Aorta (tissue), 5 donors: ENCODE results near the gene PLA2G3. TPM values are rescaled to one million over a fixed set of nuclear protein-coding genes. Genes with fewer than 3 reads are reported as not detected.

Source experiments
- ATAC-seq: fragments of 200-7000 bp; cut with Tn5 transposase; one replicate; pipeline ENCODE4 v1.9.1; 2022; ENCODE audit warnings: moderate library complexity; ENCODE audit not compliant: low FRiP score
- DNase-seq, 2 donors: peaks; one replicate each; pipeline ENCODE4 v3.0.0-alpha.2; 2020
- H3K27ac ChIP-seq, 2 donors: one replicate each; pipeline ENCODE4 v1.5.1; 2013; ENCODE audit warnings: low read length in 2 of 2, mild to moderate bottlenecking in 2 of 2, moderate library complexity in 2 of 2, control low read depth in 1 of 2, inconsistent platforms in 1 of 2, low read depth in 1 of 2
- H3K27me3 ChIP-seq, 2 donors: one replicate each; pipeline ENCODE4 v1.6.1; 2013; ENCODE audit warnings: control low read depth in 1 of 2, low read length in 1 of 2, mild to moderate bottlenecking in 1 of 2, moderate library complexity in 1 of 2; ENCODE audit not compliant: insufficient read depth in 2 of 2, control insufficient read depth in 1 of 2
- H3K36me3 ChIP-seq, 2 donors: one replicate each; pipeline ENCODE4 v1.6.1; 2013; ENCODE audit warnings: control low read depth in 1 of 2, low read length in 1 of 2, mild to moderate bottlenecking in 1 of 2; ENCODE audit not compliant: insufficient read depth in 2 of 2, control insufficient read depth in 1 of 2
- H3K4me1 ChIP-seq, 2 donors: one replicate each; pipeline ENCODE4 v1.6.1; 2013; ENCODE audit warnings: low read length in 2 of 2, control low read depth in 1 of 2, mild to moderate bottlenecking in 1 of 2, moderate library complexity in 1 of 2; ENCODE audit not compliant: insufficient read depth in 2 of 2, control insufficient read depth in 1 of 2
- H3K4me3 ChIP-seq, 2 donors: one replicate each; pipeline ENCODE4 v1.5.1; 2013; ENCODE audit warnings: low read length in 2 of 2, control low read depth in 1 of 2, mild to moderate bottlenecking in 1 of 2
- H3K9me3 ChIP-seq: one replicate; pipeline ENCODE4 v1.6.1; 2013; ENCODE audit warnings: mild to moderate bottlenecking, low read length; ENCODE audit not compliant: control insufficient read depth
- WGBS, 2 donors: extraction: QIAGEN DNeasy Blood & Tissue Kit; methylation state at CpG; one replicate each; pipeline ENCODE4 v1.1.7; 2013; 5-methylcytosine and 5-hydroxymethylcytosine counted together
- intact Hi-C, 2 donors: fragments of 100-400 bp; cut with DNase I; formaldehyde crosslinking; loops; one replicate each; pipeline versions ENCODE4 v1.14.2 to v1.15.0; 2022
- polyA plus RNA-seq, 2 donors: library from polyadenylated mRNA; stranded (reverse); fragments of 200-250 nt; gene quantifications; one replicate each; pipeline ENCODE4 v1.2.3, GENCODE V29; 2013
- total RNA-seq, 2 donors: library from RNA; stranded (reverse); fragmentation: NEBNext Ultra II Directional; extraction: Animal tissue kit (Norgen Biotek cat#: 25700); gene quantifications; one replicate each; pipeline ENCODE4 v1.2.1, GENCODE V29; 2021
- donor health status: healthy with polysubstance abuse.
- donor health status: Bipolar disorder and iron deficiency.
- donor health status: DM: no; HTN: no; CAD: no.
- donor health status: DM: no; HTN: no; CAD: no.
- donor health status: DM: yes; HTN: yes; CAD: no.

Gene PLA2G3
- total and polyA plus RNA-seq, 4 donors = 0.33 TPM; not detected in 3

- H3K9me3 ChIP-seq = no peaks in the 10 kb centered on the region
- no peaks in the 10 kb centered on the region for H3K4me1 ChIP-seq
- no peak overlapping the region for H3K4me3 ChIP-seq
- 84 to 90% methylated on average over 4 of the region's 4 CpGs for WGBS, 2 donors
- H3K27me3 ChIP-seq = no peaks in the 10 kb centered on the region
- intact Hi-C loops = no loop called here
- no peaks in the 10 kb centered on the region for H3K36me3 ChIP-seq
- DNase-seq (no peak), ATAC-seq (no peak)
- H3K27ac ChIP-seq = no peak overlapping the region
These were observed 5.6 kb downstream of the PLA2G3 start for GRCh38 chr22:31134688-31135087.

GRCh38 chr22:31133911-31134310 is 6.4 kb downstream of the PLA2G3 start:
- H3K27me3 ChIP-seq = no peaks in the 10 kb centered on the region
- DNase-seq (peak in 1 of 2 donors; percentile 75), ATAC-seq (no peak)
- no peaks in the 10 kb centered on the region for H3K9me3 ChIP-seq
- 95 to 96% methylated on average over 19 of the region's 19 CpGs for WGBS, 2 donors
- H3K4me1 ChIP-seq = no peaks in the 10 kb centered on the region
- intact Hi-C loops = no loop called here
- H3K36me3 ChIP-seq = no peaks in the 10 kb centered on the region
- H3K4me3 ChIP-seq = no peak overlapping the region
- H3K27ac ChIP-seq = no peak overlapping the region

DNA sequence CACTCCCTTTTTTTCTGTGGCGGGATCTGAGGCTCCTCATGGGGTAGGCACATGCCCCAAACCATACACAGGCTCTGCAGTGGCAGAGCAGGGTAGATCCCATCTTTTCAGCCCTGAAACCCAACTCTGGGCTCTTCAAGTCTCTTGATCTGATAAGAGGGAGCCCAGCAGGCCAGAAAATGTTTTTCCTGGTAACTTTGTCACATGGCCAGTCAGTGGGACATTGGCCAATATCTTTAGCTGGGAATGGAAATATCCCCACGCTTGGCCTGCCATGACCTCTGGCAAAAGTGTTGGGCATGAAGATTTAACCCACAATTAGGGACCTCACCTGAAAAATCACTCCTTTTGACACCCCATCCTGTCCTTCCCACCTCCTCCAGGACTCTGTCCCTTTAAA is 9.4 kb downstream of the PLA2G3 start:
- no peak for DNase-seq

GRCh38 chr22:31128156-31128555 is 12.2 kb downstream of the PLA2G3 start:
- Histone ChIP-seq H3K9me3 (no peaks in the 10 kb centered on the region), H3K27ac (no peak overlapping the region), H3K27me3 (no peaks in the 10 kb centered on the region), H3K36me3 (no peaks in the 10 kb centered on the region), H3K4me1 (no peaks in the 10 kb centered on the region), H3K4me3 (no peak overlapping the region)
- intact Hi-C loops = no loop called here
- DNase-seq (no peak), ATAC-seq (no peak)
- WGBS, 2 donors = 96 to 97% methylated on average over 7 of the region's 7 CpGs

More for the DNA sequence above, 9.4 kb downstream of the PLA2G3 start:
- no peak overlapping the region for H3K27ac ChIP-seq
- H3K27me3 ChIP-seq = no peaks in the 10 kb centered on the region
- 91 to 92% methylated on average over 2 of the region's 2 CpGs for WGBS, 2 donors
- no peaks in the 10 kb centered on the region for H3K4me1 ChIP-seq
- intact Hi-C loops = no loop called here
- H3K9me3 ChIP-seq = no peaks in the 10 kb centered on the region
- ATAC-seq = no peak
- no peaks in the 10 kb centered on the region for H3K36me3 ChIP-seq
- H3K4me3 ChIP-seq = no peak overlapping the region

- intact Hi-C loops = no loop called here
- ATAC-seq (no peak), DNase-seq (no peak)
- H3K4me3 ChIP-seq = no peak overlapping the region
- 82 to 85% methylated on average over 19 of the region's 19 CpGs for WGBS, 2 donors
- H3K9me3 ChIP-seq = no peaks in the 10 kb centered on the region
- H3K4me1 ChIP-seq = no peaks in the 10 kb centered on the region
- H3K27me3 ChIP-seq = no peaks in the 10 kb centered on the region
- H3K27ac ChIP-seq = no peak overlapping the region
- no peaks in the 10 kb centered on the region for H3K36me3 ChIP-seq
These were observed 13.0 kb downstream of the PLA2G3 start for GRCh38 chr22:31127181-31127772.

GRCh38 chr22:31126869-31127175 is 13.5 kb downstream of the PLA2G3 start:
- no peaks in the 10 kb centered on the region for H3K4me1 ChIP-seq
- H3K27ac ChIP-seq = no peak overlapping the region
- H3K9me3 ChIP-seq = no peaks in the 10 kb centered on the region
- DNase-seq (no peak), ATAC-seq (no peak)
- intact Hi-C loops = no loop called here
- H3K27me3 ChIP-seq = no peaks in the 10 kb centered on the region
- WGBS, 2 donors = 91 to 92% methylated on average over 13 of the region's 13 CpGs
- no peaks in the 10 kb centered on the region for H3K36me3 ChIP-seq
- no peak overlapping the region for H3K4me3 ChIP-seq

DNA sequence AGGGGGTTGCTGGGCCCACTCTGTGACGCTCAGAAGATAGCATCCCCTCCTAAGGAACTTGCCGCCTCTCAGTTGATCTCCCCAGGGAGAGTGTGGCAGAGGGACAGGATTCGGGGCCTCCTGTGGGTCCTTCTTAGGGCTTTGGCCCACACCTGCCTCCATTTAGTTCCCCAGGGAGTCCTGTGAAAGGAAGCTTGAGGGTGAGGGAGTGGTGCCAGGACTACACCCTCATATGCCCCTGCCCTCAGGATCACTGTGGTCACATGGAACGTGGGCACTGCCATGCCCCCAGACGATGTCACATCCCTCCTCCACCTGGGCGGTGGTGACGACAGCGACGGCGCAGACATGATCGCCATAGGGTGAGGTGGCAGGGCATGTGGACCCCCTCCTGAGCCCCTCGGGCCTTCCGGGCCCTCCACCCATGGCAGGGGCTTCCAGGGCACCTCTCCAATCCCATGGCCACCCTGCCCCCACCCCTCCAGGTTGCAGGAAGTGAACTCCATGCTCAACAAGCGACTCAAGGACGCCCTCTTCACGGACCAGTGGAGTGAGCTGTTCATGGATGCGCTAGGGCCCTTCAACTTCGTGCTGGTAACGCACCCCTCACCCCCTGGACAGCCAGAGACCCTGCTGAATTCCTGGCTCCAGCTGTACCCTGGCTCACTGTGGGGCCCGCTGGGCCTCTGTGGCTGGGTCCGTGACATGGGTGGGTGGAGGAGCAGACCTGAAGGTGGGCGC is 14.0 kb downstream of the PLA2G3 start:
- intact Hi-C loops = no loop called here

GRCh38 chr22:31125521-31126117 is 14.7 kb downstream of the PLA2G3 start:
- Histone ChIP-seq H3K4me1 (no peaks in the 10 kb centered on the region), H3K4me3 (no peak overlapping the region), H3K27ac (no peak overlapping the region), H3K36me3 (no peaks in the 10 kb centered on the region), H3K27me3 (no peaks in the 10 kb centered on the region), H3K9me3 (no peaks in the 10 kb centered on the region)
- ATAC-seq (no peak), DNase-seq (peak in 1 of 2 donors; percentile 63)
- 85 to 88% methylated on average over 12 of the region's 12 CpGs for whole genome bisulfite sequencing, 2 donors
- intact Hi-C loops = no loop called here

More for the DNA sequence above, 14.0 kb downstream of the PLA2G3 start:
- WGBS, 2 donors = 91 to 93% methylated on average over 22 of the region's 22 CpGs
- H3K4me1 ChIP-seq = no peaks in the 10 kb centered on the region
- no peak overlapping the region for H3K27ac ChIP-seq
- no peaks in the 10 kb centered on the region for H3K9me3 ChIP-seq
- H3K4me3 ChIP-seq = no peak overlapping the region
- DNase-seq = peak in 1 of 2 donors; percentile 63
- ATAC-seq = no peak
- no peaks in the 10 kb centered on the region for H3K36me3 ChIP-seq
- no peaks in the 10 kb centered on the region for H3K27me3 ChIP-seq
